Activated T-cell treated with anti-CD3 and anti-CD28 coated beads, Interleukin-2, amount 50 U/mL, for 72 hours (primary cell): ENCODE results near the gene COTL1. TPM values are rescaled to one million over a fixed set of nuclear protein-coding genes. Genes with fewer than 3 reads are reported as not detected.

Source experiments
- ATAC-seq, 2 donors: fragments of 150-1000 bp; cut with Tn5 transposase; replicated peaks in 1 of 2; 2 replicates each; pipeline ENCODE4 v1.10.0; 2021; ENCODE audit warnings: moderate library complexity in 2 of 2, mild to moderate bottlenecking in 1 of 2
- DNase-seq, 2 donors: peaks; one replicate each; pipeline ENCODE4 v3.0.0; 2021 to 2022; ENCODE audit warnings: mixed read lengths in 1 of 2
- H3K27ac Mint-ChIP-seq: one replicate; pipeline ENCODE4 v1.8.0; 2022; ENCODE audit warnings: mild to moderate bottlenecking, moderate library complexity, mixed read lengths
- H3K27me3 Mint-ChIP-seq: one replicate; pipeline ENCODE4 v1.8.0; 2022; ENCODE audit warnings: low read depth, mixed read lengths
- H3K36me3 Mint-ChIP-seq, 2 donors: one replicate each; pipeline ENCODE4 v1.8.0; 2022; ENCODE audit warnings: mixed read lengths in 2 of 2, mild to moderate bottlenecking in 1 of 2; ENCODE audit not compliant: insufficient read depth in 2 of 2
- H3K4me1 Mint-ChIP-seq: one replicate; pipeline ENCODE4 v1.8.0; 2022; ENCODE audit warnings: low read depth, mixed read lengths
- H3K4me3 Mint-ChIP-seq, 2 donors: one replicate each; pipeline ENCODE4 v1.8.0; 2022; ENCODE audit warnings: mild to moderate bottlenecking in 2 of 2, mixed read lengths in 2 of 2, moderate library complexity in 2 of 2
- H3K9me3 Mint-ChIP-seq, 2 donors: one replicate each; pipeline ENCODE4 v1.8.0; 2022; ENCODE audit warnings: mixed read lengths in 2 of 2
- total RNA-seq, 2 donors: library from RNA; stranded (reverse); gene quantifications; one replicate each; pipeline ENCODE4 v1.2.3, GENCODE V29; 2022

The COTL1 gene
- total RNA-seq, 2 donors from 2014 or later = 353 to 529 TPM

GRCh38 chr16:84654238-84654637, 36.4 kb upstream of the COTL1 start:
- H3K27ac Mint-ChIP-seq = peak overlapping the region; percentile 41
- peaks cover 61% of the 10 kb centered on the region for H3K4me1 Mint-ChIP-seq
- DNase-seq = no peak
- H3K9me3 Mint-ChIP-seq = no peaks in the 10 kb centered on the region
- no peak for ATAC-seq
- H3K36me3 Mint-ChIP-seq = peaks cover 7 to 20% of the 10 kb centered on the region in 2 donors
- H3K4me3 Mint-ChIP-seq = no peak overlapping the region
- H3K27me3 Mint-ChIP-seq = no peaks in the 10 kb centered on the region

GRCh38 chr16:84652566-84652965, 34.7 kb upstream of the COTL1 start:
- Mint-ChIP-seq H3K36me3 (peaks cover 9 to 15% of the 10 kb centered on the region in 2 donors), H3K27me3 (no peaks in the 10 kb centered on the region), H3K4me1 (peaks cover 59% of the 10 kb centered on the region), H3K4me3 (peak overlapping the region in 1 of 2 donors; percentile 5), H3K27ac (peak overlapping the region; percentile 43), H3K9me3 (no peaks in the 10 kb centered on the region)
- ATAC-seq (no peak), DNase-seq (peak in 1 of 2 donors; percentile 21)

GRCh38 chr16:84650062-84650991, 32.4 kb upstream of the COTL1 start:
- H3K36me3 Mint-ChIP-seq = peaks cover 9 to 10% of the 10 kb centered on the region in 2 donors
- peak overlapping the region; percentile 66 to 86 for H3K4me3 Mint-ChIP-seq
- ATAC-seq (no peak), DNase-seq (no peak)
- no peaks in the 10 kb centered on the region for H3K9me3 Mint-ChIP-seq
- peak overlapping the region; percentile 75 for H3K27ac Mint-ChIP-seq
- peaks cover 6% of the 10 kb centered on the region for H3K27me3 Mint-ChIP-seq
- H3K4me1 Mint-ChIP-seq = peaks cover 42% of the 10 kb centered on the region

- H3K27ac Mint-ChIP-seq = peak overlapping the region; percentile 23
- peaks cover 9 to 10% of the 10 kb centered on the region in 2 donors for H3K36me3 Mint-ChIP-seq
- peaks cover 6% of the 10 kb centered on the region for H3K27me3 Mint-ChIP-seq
- DNase-seq (no peak), ATAC-seq (no peak)
- H3K4me3 Mint-ChIP-seq = peak overlapping the region; percentile 86 to 90
- H3K9me3 Mint-ChIP-seq = no peaks in the 10 kb centered on the region
- peaks cover 41% of the 10 kb centered on the region for H3K4me1 Mint-ChIP-seq
Observed at GRCh38 chr16:84649511-84649861, 31.6 kb upstream of the COTL1 start.

GRCh38 chr16:84648595-84649510, 31.0 kb upstream of the COTL1 start:
- Mint-ChIP-seq H3K27me3 (peaks cover 6% of the 10 kb centered on the region), H3K4me1 (peaks cover 41% of the 10 kb centered on the region), H3K4me3 (peak overlapping the region; percentile 86 to 90), H3K27ac (peak overlapping the region; percentile 23), H3K36me3 (peaks cover 9 to 10% of the 10 kb centered on the region in 2 donors), H3K9me3 (no peaks in the 10 kb centered on the region)
- peak; percentile 53 to 57 for DNase-seq
- ATAC-seq = peak; percentile 68 to 72

- H3K36me3 Mint-ChIP-seq = peaks cover 9 to 10% of the 10 kb centered on the region in 2 donors
- peak; percentile 78 to 87 for DNase-seq
- peak within 1 kb of the TSS; percentile 89 for H3K27ac Mint-ChIP-seq
- H3K4me1 Mint-ChIP-seq = peaks cover 37% of the 10 kb centered on the region
- peaks cover 6% of the 10 kb centered on the region for H3K27me3 Mint-ChIP-seq
- H3K4me3 Mint-ChIP-seq = peak within 1 kb of the TSS; percentile 91 to 96
- no peaks in the 10 kb centered on the region for H3K9me3 Mint-ChIP-seq
- peak; percentile 91 for ATAC-seq
Observed at GRCh38 chr16:84647828-84648594, 30.1 kb upstream of the COTL1 start, which contains the start of gene KLHL36. Gene KLHL36 (plus strand): TSS chr16:84648511. CDS start chr16:84650868, 2,357 bp downstream.

GRCh38 chr16:84643674-84644073, 25.8 kb upstream of the COTL1 start:
- H3K27me3 Mint-ChIP-seq = peaks cover 6% of the 10 kb centered on the region
- H3K4me3 Mint-ChIP-seq = no peak overlapping the region
- ATAC-seq (no peak), DNase-seq (no peak)
- H3K27ac Mint-ChIP-seq = no peak overlapping the region
- peaks cover 40% of the 10 kb centered on the region for H3K4me1 Mint-ChIP-seq
- peaks cover 3 to 7% of the 10 kb centered on the region in 2 donors for H3K9me3 Mint-ChIP-seq
- peaks cover 6 to 9% of the 10 kb centered on the region in 2 donors for H3K36me3 Mint-ChIP-seq

GRCh38 chr16:84643180-84643583, 25.3 kb upstream of the COTL1 start:
- Mint-ChIP-seq H3K9me3 (peaks cover 3 to 7% of the 10 kb centered on the region in 2 donors), H3K4me3 (no peak overlapping the region), H3K27ac (no peak overlapping the region), H3K4me1 (peaks cover 45% of the 10 kb centered on the region), H3K27me3 (peaks cover 6% of the 10 kb centered on the region), H3K36me3 (peaks cover 6 to 11% of the 10 kb centered on the region in 2 donors)
- no peak for DNase-seq
- ATAC-seq = no peak

GRCh38 chr16:84641643-84642358, 23.9 kb upstream of the COTL1 start:
- peaks cover 3 to 11% of the 10 kb centered on the region in 2 donors for H3K36me3 Mint-ChIP-seq
- H3K4me1 Mint-ChIP-seq = peaks cover 48% of the 10 kb centered on the region
- DNase-seq (no peak), ATAC-seq (no peak)
- H3K27me3 Mint-ChIP-seq = peaks cover 6% of the 10 kb centered on the region
- peak overlapping the region; percentile 75 to 77 for H3K4me3 Mint-ChIP-seq
- peaks cover 3 to 7% of the 10 kb centered on the region in 2 donors for H3K9me3 Mint-ChIP-seq
- H3K27ac Mint-ChIP-seq = peak overlapping the region; percentile 75

GRCh38 chr16:84640145-84640544, 22.3 kb upstream of the COTL1 start:
- Mint-ChIP-seq H3K4me3 (no peak overlapping the region), H3K27me3 (no peaks in the 10 kb centered on the region), H3K36me3 (peaks cover 3 to 11% of the 10 kb centered on the region in 2 donors), H3K9me3 (peaks cover 3 to 7% of the 10 kb centered on the region in 2 donors), H3K27ac (no peak overlapping the region), H3K4me1 (peaks cover 48% of the 10 kb centered on the region)
- ATAC-seq = no peak
- DNase-seq = no peak

- Mint-ChIP-seq H3K4me3 (no peak overlapping the region), H3K36me3 (peaks cover 3 to 11% of the 10 kb centered on the region in 2 donors), H3K27ac (no peak overlapping the region), H3K27me3 (no peaks in the 10 kb centered on the region), H3K4me1 (peaks cover 48% of the 10 kb centered on the region), H3K9me3 (peaks cover 3 to 7% of the 10 kb centered on the region in 2 donors)
- DNase-seq = no peak
- ATAC-seq = no peak
Observed at GRCh38 chr16:84638231-84638806, 20.4 kb upstream of the COTL1 start.
